ENCODE results near the gene NOC2L. TPM values are rescaled to one million over a fixed set of nuclear protein-coding genes. Genes with fewer than 3 reads are reported as not detected.

The NOC2L gene
- total and polyA plus RNA-seq, 5 donors = 43.6 to 48.6 (median 45.4) TPM

DNA sequence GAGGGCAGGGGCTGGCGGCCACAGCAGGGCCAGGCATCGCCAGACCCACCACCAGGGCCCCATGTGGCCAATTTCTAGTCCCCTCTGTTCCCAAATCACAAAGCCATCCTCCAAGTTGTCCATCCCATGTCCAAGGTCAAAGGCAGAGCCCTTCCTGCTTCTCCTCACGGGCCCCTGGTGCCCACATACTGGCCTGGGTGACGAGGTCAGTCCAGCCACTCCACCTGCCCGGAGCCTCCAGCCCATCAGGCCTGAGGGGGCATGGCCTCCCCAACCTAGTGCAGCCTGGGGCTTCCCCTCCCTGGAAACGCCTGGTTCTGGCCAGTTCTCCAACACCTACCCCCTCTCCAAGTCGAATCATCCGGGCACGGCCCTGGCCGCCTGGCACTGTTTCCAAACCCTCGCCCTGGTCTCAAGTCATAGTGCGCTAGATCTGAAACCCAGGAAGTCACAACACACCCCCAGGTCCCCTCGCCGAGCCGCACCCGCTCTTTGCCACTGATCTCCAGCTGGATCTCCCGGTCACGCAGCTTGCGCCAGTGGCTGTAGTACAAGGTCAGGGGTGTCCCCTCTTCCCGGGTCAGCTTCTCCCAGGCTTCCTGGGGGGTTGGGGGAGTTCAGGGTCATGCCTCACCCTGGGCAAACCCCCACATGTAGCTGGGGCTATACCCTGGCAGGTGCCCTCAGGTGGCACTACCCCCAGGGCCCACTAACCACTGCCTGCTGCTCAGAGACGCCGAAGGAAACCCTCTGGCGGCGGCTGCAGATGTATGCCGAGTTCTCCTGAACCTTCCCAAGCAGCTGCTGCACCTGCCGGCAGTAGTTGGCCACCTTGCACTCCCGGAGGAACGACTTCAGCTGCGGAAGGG, 13.1 kb downstream of the NOC2L start:
- Histone ChIP-seq H3K4me1 (ENCODE audit: control insufficient read depth, insufficient read depth, low read length) (no peaks in the 10 kb centered on the region), H3K27ac (ENCODE audit: low read length) (no peak overlapping the region), H3K27me3 (ENCODE audit: control insufficient read depth, insufficient read depth) (no peaks in the 10 kb centered on the region), H3K4me3 (ENCODE audit: low read length) (no peak overlapping the region), H3K9me3 (ENCODE audit: control insufficient read depth, low read length) (no peaks in the 10 kb centered on the region)
- intact Hi-C loops (cut with DNase I) = no loop called here
- DNase-seq = no peak
- no peak for ATAC-seq
- WGBS = 86% methylated on average over 29 of the region's 29 CpGs

DNA sequence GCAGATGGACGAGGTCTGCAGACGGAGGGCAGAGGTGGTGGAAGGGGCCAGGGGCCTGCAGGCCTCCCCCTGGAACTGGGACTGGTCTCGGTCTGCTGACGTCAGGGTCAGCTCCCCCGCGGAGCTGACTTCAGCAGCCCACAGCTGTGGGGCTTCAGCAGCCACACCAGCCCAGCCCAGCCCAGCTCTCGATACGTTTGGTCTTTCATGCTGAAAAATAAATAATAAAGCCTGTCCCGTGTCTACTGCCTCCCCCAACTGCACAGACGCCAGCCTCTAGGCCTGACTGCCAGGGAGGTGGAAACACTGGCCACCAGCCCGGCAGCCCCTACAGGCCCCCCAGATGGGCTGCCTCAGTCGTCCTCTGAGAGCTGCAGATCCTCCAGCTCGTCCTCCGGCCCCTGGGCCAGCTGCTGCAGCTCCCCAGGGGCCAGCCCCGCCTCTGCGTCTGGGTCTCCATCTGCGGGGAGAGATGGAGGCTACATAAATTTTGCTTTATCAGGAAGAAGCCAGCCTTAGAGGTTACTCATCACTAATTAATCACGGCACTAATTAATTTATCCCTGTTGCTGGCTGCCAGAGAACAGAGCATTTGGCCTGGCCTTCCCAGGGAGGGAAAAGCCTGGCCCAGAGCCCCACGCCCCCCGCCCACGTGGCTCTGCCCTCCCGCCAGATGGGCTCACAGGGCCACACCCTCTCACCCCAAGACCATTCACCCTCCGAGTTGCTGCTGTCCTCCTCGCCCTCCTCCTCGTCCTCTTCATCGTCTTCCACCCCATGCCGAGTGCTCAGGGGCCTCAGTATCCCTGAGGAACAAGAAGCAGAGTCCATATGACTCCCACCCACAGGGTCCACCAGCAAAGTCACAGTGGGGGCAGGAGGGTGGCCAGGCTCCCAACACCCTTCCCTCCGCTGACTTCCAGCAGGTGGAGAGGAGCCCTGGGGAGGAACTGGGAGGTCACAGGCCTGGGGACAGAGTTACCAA, 14.4 kb downstream of the NOC2L start:
- peak; percentile 28 to 37 for ATAC-seq
- DNase-seq = peak; percentile 77 to 92 (median 89)
- Histone ChIP-seq H3K9me3 (ENCODE audit: control insufficient read depth, low read length) (no peaks in the 10 kb centered on the region), H3K27ac (ENCODE audit: low read length) (no peak overlapping the region), H3K4me3 (ENCODE audit: low read length) (no peak overlapping the region), H3K4me1 (ENCODE audit: control insufficient read depth, insufficient read depth, low read length) (no peaks in the 10 kb centered on the region), H3K27me3 (ENCODE audit: control insufficient read depth, insufficient read depth) (no peaks in the 10 kb centered on the region)
- intact Hi-C loops (cut with DNase I) = no loop called here
- WGBS = 52% methylated on average over 28 of the region's 28 CpGs

DNA sequence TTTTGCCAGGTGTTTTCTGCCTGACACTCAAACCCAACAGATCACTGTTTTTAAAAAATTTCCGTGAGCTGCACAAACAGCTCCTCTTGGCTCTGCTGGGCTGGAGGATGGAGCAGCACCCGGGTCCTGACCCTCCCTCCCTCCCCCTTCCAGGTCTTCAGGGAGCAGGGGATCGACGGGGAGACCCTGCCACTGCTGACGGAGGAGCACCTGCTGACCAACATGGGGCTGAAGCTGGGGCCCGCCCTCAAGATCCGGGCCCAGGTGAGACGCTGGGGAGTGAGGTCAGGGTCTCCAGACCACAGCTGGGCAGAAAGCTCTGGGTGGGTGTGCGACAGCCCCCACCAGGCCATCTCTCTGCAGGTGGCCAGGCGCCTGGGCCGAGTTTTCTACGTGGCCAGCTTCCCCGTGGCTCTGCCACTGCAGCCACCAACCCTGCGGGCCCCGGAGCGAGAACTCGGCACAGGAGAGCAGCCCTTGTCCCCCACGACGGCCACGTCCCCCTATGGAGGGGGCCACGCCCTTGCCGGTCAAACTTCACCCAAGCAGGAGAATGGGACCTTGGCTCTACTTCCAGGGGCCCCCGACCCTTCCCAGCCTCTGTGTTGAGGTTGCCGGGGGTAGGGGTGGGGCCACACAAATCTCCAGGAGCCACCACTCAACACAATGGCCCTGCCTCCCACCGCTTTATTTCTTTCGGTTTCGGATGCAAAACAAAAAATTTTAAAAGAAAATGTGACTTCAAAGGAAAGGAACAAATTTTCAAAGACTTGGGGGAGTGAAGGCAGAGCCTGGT, 15.3 kb downstream of the NOC2L start:
- Histone ChIP-seq H3K4me3 (ENCODE audit: low read length) (no peak overlapping the region), H3K27ac (ENCODE audit: low read length) (peak overlapping the region; percentile 55), H3K9me3 (ENCODE audit: control insufficient read depth, low read length) (no peaks in the 10 kb centered on the region), H3K4me1 (ENCODE audit: control insufficient read depth, insufficient read depth, low read length) (no peaks in the 10 kb centered on the region), H3K27me3 (ENCODE audit: control insufficient read depth, insufficient read depth) (no peaks in the 10 kb centered on the region)
- ATAC-seq (no peak), DNase-seq (no peak)
- intact Hi-C loops (cut with DNase I) = no loop called here
- WGBS = 73% methylated on average over 27 of the region's 27 CpGs

DNA sequence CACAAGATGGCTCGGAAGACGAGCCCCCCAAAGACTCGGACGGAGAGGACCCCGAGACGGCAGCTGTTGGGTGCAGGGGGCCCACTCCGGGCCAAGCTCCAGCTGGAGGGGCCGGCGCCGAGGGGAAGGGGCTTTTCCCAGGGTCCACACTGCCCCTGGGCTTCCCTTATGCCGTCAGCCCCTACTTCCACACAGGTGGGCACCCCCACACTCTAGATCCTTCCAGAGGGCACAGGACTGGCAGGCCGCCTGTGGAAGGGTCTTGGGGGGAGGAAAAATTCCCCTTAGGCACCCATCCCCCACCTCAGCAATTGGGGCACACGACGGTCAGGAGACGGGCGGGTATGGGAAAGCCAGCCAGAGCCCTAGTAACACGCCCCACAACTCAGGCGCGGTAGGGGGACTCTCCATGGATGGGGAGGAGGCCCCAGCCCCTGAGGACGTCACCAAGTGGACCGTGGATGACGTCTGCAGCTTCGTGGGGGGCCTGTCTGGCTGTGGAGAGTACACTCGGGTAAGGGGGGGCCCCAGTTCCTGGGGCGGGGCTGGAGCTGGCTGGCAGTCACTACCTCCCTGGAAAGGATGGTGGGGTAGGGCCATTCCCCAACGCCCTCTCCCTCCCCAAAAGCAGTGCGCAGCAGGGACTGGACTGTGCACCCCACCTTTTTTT, 16.1 kb downstream of the NOC2L start:
- H3K4me3 ChIP-seq (ENCODE audit: low read length) = no peak overlapping the region
- DNase-seq = peak; percentile 87 to 96 (median 93)
- H3K27ac ChIP-seq (ENCODE audit: low read length) = peak overlapping the region; percentile 38
- 22% methylated on average over 27 of the region's 27 CpGs for WGBS
- no peaks in the 10 kb centered on the region for H3K9me3 ChIP-seq (ENCODE audit: control insufficient read depth, low read length)
- intact Hi-C loops (cut with DNase I) = no loop called here
- no peaks in the 10 kb centered on the region for H3K4me1 ChIP-seq (ENCODE audit: control insufficient read depth, insufficient read depth, low read length)
- peak; percentile 17 to 32 for ATAC-seq
- no peaks in the 10 kb centered on the region for H3K27me3 ChIP-seq (ENCODE audit: control insufficient read depth, insufficient read depth)

DNA sequence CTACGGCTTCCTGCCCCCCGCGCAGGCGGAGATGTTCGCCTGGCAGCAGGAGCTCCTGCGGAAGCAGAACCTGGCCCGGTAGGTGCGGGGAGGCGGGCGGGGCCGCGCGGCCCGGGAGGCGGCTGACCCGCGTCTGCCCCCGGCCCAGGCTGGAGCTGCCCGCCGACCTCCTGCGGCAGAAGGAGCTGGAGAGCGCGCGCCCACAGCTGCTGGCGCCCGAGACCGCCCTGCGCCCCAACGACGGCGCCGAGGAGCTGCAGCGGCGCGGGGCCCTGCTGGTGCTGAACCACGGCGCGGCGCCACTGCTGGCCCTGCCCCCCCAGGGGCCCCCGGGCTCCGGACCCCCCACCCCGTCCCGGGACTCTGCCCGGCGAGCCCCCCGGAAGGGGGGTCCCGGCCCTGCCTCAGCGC, 16.6 kb downstream of the NOC2L start:
- intact Hi-C loops (cut with DNase I) = no loop called here
- WGBS = 4% methylated on average over 48 of the region's 48 CpGs
- H3K27me3 ChIP-seq (ENCODE audit: control insufficient read depth, insufficient read depth) = no peaks in the 10 kb centered on the region
- DNase-seq = peak in 1 of 3 donors; percentile 76
- ATAC-seq = no peak
- peak overlapping the region; percentile 40 for H3K4me3 ChIP-seq (ENCODE audit: low read length)
- H3K27ac ChIP-seq (ENCODE audit: low read length) = peak overlapping the region; percentile 5
- H3K4me1 ChIP-seq (ENCODE audit: control insufficient read depth, insufficient read depth, low read length) = no peaks in the 10 kb centered on the region
- no peaks in the 10 kb centered on the region for H3K9me3 ChIP-seq (ENCODE audit: control insufficient read depth, low read length)

DNA sequence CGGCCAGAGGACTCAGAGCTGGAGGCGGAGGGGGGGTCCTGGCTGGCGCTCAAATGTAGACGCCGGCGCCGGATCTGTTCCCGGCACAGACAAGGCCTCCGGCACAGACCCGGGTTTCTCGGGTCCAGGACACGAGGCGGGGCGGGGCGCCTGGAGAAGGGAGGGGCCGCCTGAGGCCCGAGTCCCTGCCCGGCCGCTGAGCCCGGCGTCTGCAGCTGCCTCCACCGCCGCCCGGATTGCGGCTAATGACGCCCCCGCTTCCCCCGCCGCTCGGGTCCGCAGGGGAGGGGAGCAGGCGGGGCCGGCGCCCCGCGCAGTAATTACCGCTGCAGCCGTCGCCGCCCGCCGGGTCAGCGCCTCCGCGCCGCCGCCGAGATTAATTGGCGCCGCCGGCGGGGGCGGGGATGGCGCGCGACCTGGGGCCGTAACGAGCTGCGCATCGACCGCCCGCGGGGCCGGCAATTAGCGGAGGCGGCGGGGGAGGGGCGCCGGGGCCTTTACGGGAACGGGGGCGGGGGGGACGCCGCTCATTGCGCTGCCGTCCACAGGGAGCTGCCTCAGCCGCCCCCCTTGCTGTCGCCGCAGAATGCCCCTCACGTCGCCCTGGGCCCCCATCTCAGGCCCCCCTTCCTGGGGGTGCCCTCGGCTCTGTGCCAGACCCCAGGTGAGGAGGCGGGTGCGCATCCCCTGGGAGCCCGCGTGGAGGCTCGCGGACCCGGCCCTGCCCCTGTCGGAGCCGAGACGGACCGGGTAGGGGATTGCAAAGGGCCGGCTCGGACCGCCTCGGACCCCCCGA, 17.3 kb downstream of the NOC2L start:
- H3K4me1 ChIP-seq (ENCODE audit: control insufficient read depth, insufficient read depth, low read length) = no peaks in the 10 kb centered on the region
- H3K27ac ChIP-seq (ENCODE audit: low read length) = peak overlapping the region; percentile 10
- under 1% methylated on average over 98 of the region's 98 CpGs for WGBS
- peak overlapping the region; percentile 40 for H3K4me3 ChIP-seq (ENCODE audit: low read length)
- no peaks in the 10 kb centered on the region for H3K9me3 ChIP-seq (ENCODE audit: control insufficient read depth, low read length)
- intact Hi-C loops (cut with DNase I) = no loop called here
- H3K27me3 ChIP-seq (ENCODE audit: control insufficient read depth, insufficient read depth) = no peaks in the 10 kb centered on the region
- ATAC-seq (peak; percentile 59 to 62), DNase-seq (peak; percentile 90 to 97 (median 96))

DNA sequence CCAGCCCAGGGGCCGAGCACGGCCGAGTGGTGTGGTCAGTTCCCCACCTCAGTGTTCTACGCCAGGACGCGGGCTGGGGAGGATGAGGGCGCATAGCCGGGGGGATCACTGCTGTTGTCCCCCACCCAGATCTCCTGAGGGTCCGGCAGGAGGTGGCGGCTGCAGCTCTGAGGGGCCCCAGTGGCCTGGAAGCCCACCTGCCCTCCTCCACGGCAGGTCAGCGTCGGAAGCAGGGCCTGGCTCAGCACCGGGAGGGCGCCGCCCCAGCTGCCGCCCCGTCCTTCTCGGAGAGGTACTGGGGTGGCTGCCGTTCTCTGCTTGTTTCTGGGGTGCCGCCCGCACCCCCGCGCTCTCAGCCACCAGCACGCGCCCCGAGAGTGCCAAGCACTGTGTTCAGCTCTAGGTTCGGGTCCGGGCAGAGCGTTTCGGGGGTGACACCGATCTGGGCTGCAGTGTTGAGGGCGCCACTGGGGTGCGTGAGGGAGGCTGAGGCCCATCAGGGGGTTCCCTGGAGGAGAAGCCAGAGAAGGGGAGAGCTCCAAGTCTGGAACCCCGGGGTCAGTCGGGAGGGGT, 18.0 kb downstream of the NOC2L start:
- WGBS = 5% methylated on average over 36 of the region's 36 CpGs
- H3K27me3 ChIP-seq (ENCODE audit: control insufficient read depth, insufficient read depth) = no peaks in the 10 kb centered on the region
- H3K27ac ChIP-seq (ENCODE audit: low read length) = peak overlapping the region; percentile 10
- no peaks in the 10 kb centered on the region for H3K9me3 ChIP-seq (ENCODE audit: control insufficient read depth, low read length)
- no peak for ATAC-seq
- peak in 1 of 3 donors; percentile 74 for DNase-seq
- H3K4me3 ChIP-seq (ENCODE audit: low read length) = peak overlapping the region; percentile 43
- intact Hi-C loops (cut with DNase I) = no loop called here
- H3K4me1 ChIP-seq (ENCODE audit: control insufficient read depth, insufficient read depth, low read length) = no peaks in the 10 kb centered on the region

DNA sequence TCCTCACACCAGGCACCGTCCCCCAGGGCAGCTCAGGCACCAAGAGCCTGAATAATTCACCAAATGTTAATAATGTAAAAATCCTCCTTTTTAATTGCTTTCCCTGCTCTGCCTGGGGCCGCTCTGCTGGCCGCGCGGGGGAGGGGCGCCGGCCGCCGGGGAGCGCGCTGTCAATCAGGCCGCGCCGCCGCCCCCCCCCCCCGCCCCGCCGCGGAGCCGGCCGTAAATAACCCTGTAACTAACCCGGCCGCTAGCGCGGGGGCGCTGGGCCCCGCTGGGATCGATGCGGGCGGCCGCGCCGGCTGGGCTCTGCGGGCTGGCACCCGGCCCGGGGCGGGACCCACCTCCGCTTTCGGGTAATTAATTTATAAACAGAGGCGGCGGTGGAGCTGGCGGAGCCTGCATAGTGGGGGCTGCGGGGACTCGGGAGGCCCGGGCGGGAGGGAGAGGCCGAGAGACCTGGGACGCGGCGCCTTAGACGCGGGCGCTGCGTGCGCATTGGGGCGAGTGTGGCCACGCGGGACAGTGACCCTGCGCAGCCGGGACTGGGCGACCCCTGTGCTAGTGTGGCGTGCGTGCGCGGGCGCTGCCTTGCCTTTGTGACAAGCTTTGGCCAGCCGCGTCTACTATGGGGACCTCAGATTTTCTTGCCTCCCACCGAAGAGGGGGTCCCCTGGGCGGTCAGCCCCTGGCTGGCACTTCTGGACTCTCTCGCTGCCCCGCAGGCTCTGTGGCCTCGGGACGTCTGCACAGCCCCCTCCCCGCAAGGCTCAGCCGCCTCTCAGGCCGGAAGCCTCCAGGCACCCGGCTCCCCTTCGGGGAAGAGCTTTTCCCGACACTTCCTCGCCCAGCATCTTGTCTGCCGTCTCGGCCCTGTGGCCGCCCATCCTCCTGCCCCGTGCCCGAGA, 18.7 kb downstream of the NOC2L start:
- under 1% methylated on average over 81 of the region's 86 CpGs for WGBS
- peak overlapping the region; percentile 26 for H3K27ac ChIP-seq (ENCODE audit: low read length)
- ATAC-seq (peak; percentile 5 to 15), DNase-seq (peak; percentile 78 to 94 (median 93))
- no peaks in the 10 kb centered on the region for H3K4me1 ChIP-seq (ENCODE audit: control insufficient read depth, insufficient read depth, low read length)
- peak overlapping the region; percentile 43 for H3K4me3 ChIP-seq (ENCODE audit: low read length)
- no peaks in the 10 kb centered on the region for H3K27me3 ChIP-seq (ENCODE audit: control insufficient read depth, insufficient read depth)
- intact Hi-C loops (cut with DNase I) = no loop called here
- no peaks in the 10 kb centered on the region for H3K9me3 ChIP-seq (ENCODE audit: control insufficient read depth, low read length)

Data from right cardiac atrium (tissue), 5 donors.